Measurements from ENCODE around the gene DYNLT5. TPM values are rescaled to one million over a fixed set of nuclear protein-coding genes. Genes with fewer than 3 reads are reported as not detected.

The DYNLT5 gene
- total and polyA plus RNA-seq, 12 donors: 0.21 to 2.6 (median 0.50) TPM; not detected in 3

- DNase-seq: no peak
- intact Hi-C loops (cut with DNase I): loop anchor here in 1 of 2 donors (10.0 kb wide), 1 partner anchor 142 kb away; no protein-coding TSS in a partner anchor
- no peak overlapping the region for H3K27ac ChIP-seq
- 80 to 93% (median 90%) methylated on average over 2 of the region's 2 CpGs for WGBS, 4 donors
- TF ChIP-seq CTCF (IDR thresholded peaks at IDR 0.05) (no peak), POLR2A (IDR thresholded peaks at IDR 0.05) (no peak)
- H3K27me3 ChIP-seq: no peaks in the 10 kb centered on the region
- H3K4me1 ChIP-seq (replicated peaks in 1 of 2): no peaks in the 10 kb centered on the region
- no peaks in the 10 kb centered on the region for H3K9me3 ChIP-seq (replicated peaks in 1 of 3)
- no peaks in the 10 kb centered on the region for H3K36me3 ChIP-seq (replicated peaks in 1 of 2)
- H3K4me3 ChIP-seq: no peak overlapping the region
These were observed 21.0 kb downstream of the DYNLT5 start for GRCh38 chr1:66773227-66773626.

- no peak for TF ChIP-seq POLR2A (IDR thresholded peaks at IDR 0.05)
- no peak for TF ChIP-seq CTCF (IDR thresholded peaks at IDR 0.05)
- Histone ChIP-seq H3K4me3 (no peak overlapping the region), H3K4me1 (replicated peaks in 1 of 2) (no peaks in the 10 kb centered on the region), H3K27me3 (no peaks in the 10 kb centered on the region), H3K9me3 (replicated peaks in 1 of 3) (no peaks in the 10 kb centered on the region), H3K36me3 (replicated peaks in 1 of 2) (no peaks in the 10 kb centered on the region), H3K27ac (no peak overlapping the region)
- no peak for DNase-seq
- intact Hi-C loops (cut with DNase I): loop anchor here in 1 of 2 donors (10.0 kb wide), 1 partner anchor 140 kb away; no protein-coding TSS in a partner anchor
- WGBS, 4 donors: 51 to 80% (median 63%) methylated on average over 2 of the region's 2 CpGs
These were observed 22.2 kb downstream of the DYNLT5 start for GRCh38 chr1:66774438-66774837.

GRCh38 chr1:66775646-66776045, 23.4 kb downstream of the DYNLT5 start:
- TF ChIP-seq POLR2A (IDR thresholded peaks at IDR 0.05): no peak
- no peak for TF ChIP-seq CTCF (IDR thresholded peaks at IDR 0.05)

GRCh38 chr1:66777831-66778230, 25.6 kb downstream of the DYNLT5 start:
- Histone ChIP-seq H3K4me3 (no peak overlapping the region), H3K27ac (no peak overlapping the region), H3K4me1 (replicated peaks in 1 of 2) (no peaks in the 10 kb centered on the region), H3K9me3 (replicated peaks in 1 of 3) (no peaks in the 10 kb centered on the region), H3K27me3 (no peaks in the 10 kb centered on the region), H3K36me3 (replicated peaks in 1 of 2) (no peaks in the 10 kb centered on the region)
- no peak for DNase-seq
- WGBS, 4 donors: 70 to 80% (median 72%) methylated on average over 3 of the region's 3 CpGs
- no peak for TF ChIP-seq CTCF (IDR thresholded peaks at IDR 0.05)
- intact Hi-C loops (cut with DNase I): loop anchor here in 1 of 2 donors (10.0 kb wide), 1 partner anchor 137 kb away; no protein-coding TSS in a partner anchor

More at GRCh38 chr1:66775646-66776045, 23.4 kb downstream of the DYNLT5 start:
- no peak overlapping the region for H3K4me3 ChIP-seq
- no peak overlapping the region for H3K27ac ChIP-seq
- DNase-seq: no peak
- H3K4me1 ChIP-seq (replicated peaks in 1 of 2): no peaks in the 10 kb centered on the region
- 78 to 89% (median 85%) methylated on average over 3 of the region's 3 CpGs for WGBS, 4 donors
- H3K36me3 ChIP-seq (replicated peaks in 1 of 2): no peaks in the 10 kb centered on the region
- intact Hi-C loops (cut with DNase I): loop anchor here in 1 of 2 donors (10.0 kb wide), 1 partner anchor 139 kb away; no protein-coding TSS in a partner anchor
- no peaks in the 10 kb centered on the region for H3K9me3 ChIP-seq (replicated peaks in 1 of 3)
- no peaks in the 10 kb centered on the region for H3K27me3 ChIP-seq
